IMR-90 (cell line): ENCODE results near the gene GFPT1. TPM values are rescaled to one million over a fixed set of nuclear protein-coding genes. Genes with fewer than 3 reads are reported as not detected.

ENCODE experiments used
- ATAC-seq: fragments of 200-7000 bp; cut with Tn5 transposase; 2 replicates; pipeline ENCODE4 v1.9.1; 2020; ENCODE audit warnings: low read depth, mild to moderate bottlenecking, moderate library complexity
- BruUV-seq: library from RNA; stranded (reverse); fragments of 400-500 nt; replicated peaks from 2 replicates; lab custom pipeline; 2021; lab: Mats Ljungman, UMichigan
- CTCF ChIA-PET: fragments of 300-600 bp; formaldehyde crosslinking; extraction: SDS; loops from one replicate; lab custom pipeline; 2021; ENCODE audit warnings: antibody characterized with exemption; lab: Yijun Ruan, JAX
- POLR2A ChIA-PET: fragments of 300-600 bp; sonication (Branson Sonifier 250); formaldehyde crosslinking; loops from one replicate; lab custom pipeline; 2022; ENCODE audit warnings: antibody characterized with exemption; ENCODE audit not compliant: unreplicated experiment; lab: Charles Lee
- DNase-seq: peaks from one replicate; pipeline ENCODE4 v3.0.0; 2013
- H2AFZ ChIP-seq: replicated peaks from 2 replicates; pipeline ENCODE3; 2013; ENCODE audit warnings: low read length, mild to moderate bottlenecking; ENCODE audit not compliant: poor library complexity
- H2AK5ac ChIP-seq: 2 replicates; pipeline ENCODE4 v1.6.1; 2013; ENCODE audit warnings: low read depth, low read length, inconsistent platforms
- H2AK9ac ChIP-seq: replicated peaks from 2 replicates; pipeline ENCODE3; 2013; ENCODE audit warnings: mild to moderate bottlenecking, low read depth, low read length, moderate library complexity; ENCODE audit not compliant: poor library complexity
- H2BK120ac ChIP-seq: 2 replicates; pipeline ENCODE4 v1.6.1; 2013; ENCODE audit warnings: low read depth, low read length, inconsistent platforms
- H2BK15ac ChIP-seq: 3 replicates; pipeline ENCODE4 v1.6.1; 2013; ENCODE audit warnings: low read depth, low read length, inconsistent platforms
- H2BK20ac ChIP-seq: 2 replicates; pipeline ENCODE4 v1.6.1; 2013; ENCODE audit warnings: low read depth, mild to moderate bottlenecking, inconsistent platforms, low read length, moderate library complexity
- H2BK5ac ChIP-seq: 2 replicates; pipeline ENCODE4 v1.6.1; 2013; ENCODE audit warnings: mild to moderate bottlenecking, low read depth, low read length, inconsistent platforms; ENCODE audit not compliant: poor library complexity, severe bottlenecking
- H3K14ac ChIP-seq: replicated peaks from 2 replicates; pipeline ENCODE4 v1.6.1; 2013; ENCODE audit warnings: low read depth, low read length, inconsistent platforms
- H3K18ac ChIP-seq: 2 replicates; pipeline ENCODE4 v1.6.1; 2013; ENCODE audit warnings: low read depth, low read length, control low read depth
- H3K23ac ChIP-seq: 2 replicates; pipeline ENCODE4 v1.6.1; 2013; ENCODE audit warnings: low read depth, low read length, inconsistent platforms
- H3K27ac ChIP-seq: 2 replicates; pipeline ENCODE4 v1.5.1; 2013; ENCODE audit warnings: mild to moderate bottlenecking, control low read depth, low read length; ENCODE audit not compliant: insufficient read depth
- H3K27me3 ChIP-seq: 2 replicates; pipeline ENCODE4 v1.6.1; 2013; ENCODE audit warnings: low read length; ENCODE audit not compliant: control insufficient read depth, insufficient read depth
- H3K36me3 ChIP-seq: 2 replicates; pipeline ENCODE4 v1.6.1; 2013; ENCODE audit warnings: low read length, mixed read lengths; ENCODE audit not compliant: control insufficient read depth, insufficient read depth
- H3K4ac ChIP-seq: 2 replicates; pipeline ENCODE4 v1.6.1; 2013; ENCODE audit warnings: low read depth, low read length, inconsistent platforms
- H3K4me1 ChIP-seq: 2 replicates; pipeline ENCODE4 v1.6.1; 2013; ENCODE audit warnings: low read length, mixed read lengths; ENCODE audit not compliant: control insufficient read depth, insufficient read depth
- H3K4me2 ChIP-seq: 2 replicates; pipeline ENCODE4 v1.6.1; 2013; ENCODE audit warnings: low read depth, mild to moderate bottlenecking, control low read depth, low read length, moderate library complexity
- H3K4me3 ChIP-seq: 2 replicates; pipeline ENCODE4 v1.5.1; 2013; ENCODE audit warnings: low read depth, mild to moderate bottlenecking, control low read depth, low read length, moderate library complexity; ENCODE audit not compliant: insufficient read depth
- H3K56ac ChIP-seq: 2 replicates; pipeline ENCODE4 v1.6.1; 2013; ENCODE audit warnings: low read length, inconsistent platforms; ENCODE audit not compliant: insufficient read depth; ENCODE audit errors: extremely low read depth
- H3K79me1 ChIP-seq, 2 experiments: 2 replicates each; pipeline ENCODE4 v1.6.1; 2013; ENCODE audit warnings: low read length in 2 of 2, inconsistent platforms in 1 of 2, low read depth in 1 of 2
- H3K9ac ChIP-seq: 2 replicates; pipeline ENCODE4 v1.6.1; 2013; ENCODE audit warnings: low read depth, low read length, control low read depth
- H3K9me1 ChIP-seq: 2 replicates; pipeline ENCODE4 v1.6.1; 2013; ENCODE audit warnings: low read length, inconsistent platforms; ENCODE audit not compliant: insufficient read depth
- H3K9me3 ChIP-seq: 2 replicates; pipeline ENCODE4 v1.6.1; 2013; ENCODE audit warnings: low read length; ENCODE audit not compliant: control insufficient read depth, insufficient read depth
- H4K20me1 ChIP-seq: 2 replicates; pipeline ENCODE4 v1.6.1; 2013; ENCODE audit warnings: low read length, inconsistent platforms; ENCODE audit not compliant: insufficient read depth
- H4K5ac ChIP-seq: 2 replicates; pipeline ENCODE4 v1.6.1; 2013; ENCODE audit warnings: mild to moderate bottlenecking, low read depth, low read length, control low read depth
- H4K8ac ChIP-seq, 2 experiments: 2 replicates each; pipeline ENCODE4 v1.6.1; 2013; ENCODE audit warnings: low read depth in 2 of 2, low read length in 2 of 2, control low read depth in 1 of 2, inconsistent platforms in 1 of 2
- H4K91ac ChIP-seq: 2 replicates; pipeline ENCODE4 v1.6.1; 2013; ENCODE audit warnings: low read depth, low read length, inconsistent platforms; ENCODE audit not compliant: insufficient read depth
- BHLHE40 ChIP-seq: fragments of 150-350 bp; IDR thresholded peaks from 2 replicates; pipeline ENCODE4 v1.6.1; 2016; ENCODE audit warnings: mild to moderate bottlenecking, low read depth, low read length
- CEBPB ChIP-seq: IDR thresholded peaks from 2 replicates; pipeline ENCODE4 v1.6.1; 2012; ENCODE audit warnings: low read depth, low read length, improper control_type of control experiment
- CHD1 ChIP-seq: IDR thresholded peaks from 2 replicates; pipeline ENCODE4 v1.6.1; 2012; ENCODE audit warnings: low read depth, low read length, improper control_type of control experiment
- FOS ChIP-seq: fragments of 150-350 bp; IDR thresholded peaks from 2 replicates; pipeline ENCODE4 v1.6.1; 2016; ENCODE audit warnings: low read depth, low read length
- MAFK ChIP-seq: IDR thresholded peaks from 2 replicates; pipeline ENCODE4 v1.6.1; 2012; ENCODE audit warnings: low read depth, low read length, improper control_type of control experiment
- MAZ ChIP-seq: IDR thresholded peaks from 2 replicates; pipeline ENCODE4 v1.6.1; 2012; ENCODE audit warnings: low read depth, mild to moderate bottlenecking, low read length, improper control_type of control experiment, moderate library complexity, borderline replicate concordance
- MXI1 ChIP-seq: IDR thresholded peaks from 2 replicates; pipeline ENCODE4 v1.6.1; 2012; ENCODE audit warnings: low read depth, mild to moderate bottlenecking, low read length, moderate library complexity, borderline replicate concordance
- NFE2L2 ChIP-seq: fragments of 150-350 bp; IDR thresholded peaks from 2 replicates; pipeline ENCODE4 v1.6.1; 2016; ENCODE audit warnings: low read depth, mild to moderate bottlenecking, low read length
- POLR2A ChIP-seq: IDR thresholded peaks from 2 replicates; pipeline ENCODE4 v1.6.1; 2012; ENCODE audit warnings: mild to moderate bottlenecking, low read depth, low read length
- RAD21 ChIP-seq: IDR thresholded peaks from 2 replicates; pipeline ENCODE4 v1.6.1; 2012; ENCODE audit warnings: low read length, improper control_type of control experiment
- RCOR1 ChIP-seq: IDR thresholded peaks from 2 replicates; pipeline ENCODE4 v1.6.1; 2012; ENCODE audit warnings: mild to moderate bottlenecking, low read length, improper control_type of control experiment; ENCODE audit not compliant: insufficient replicate concordance
- RFX5 ChIP-seq: IDR thresholded peaks from 2 replicates; pipeline ENCODE4 v1.8.0; 2012; ENCODE audit warnings: low read depth, mild to moderate bottlenecking, low read length, moderate library complexity
- SMC3 ChIP-seq: fragments of 150-350 bp; IDR thresholded peaks from 2 replicates; pipeline ENCODE4 v1.6.1; 2016; ENCODE audit warnings: low read depth, mild to moderate bottlenecking, antibody characterized with exemption, low read length, moderate library complexity
- WGBS, 2 experiments: methylation state at CpG; one replicate each; pipeline versions ENCODE4 v1.1.5 to v1.1.7; 2013; ENCODE audit warnings: missing lambda C conversion rate in 2 of 2; ENCODE audit not compliant: insufficient read length in 1 of 2; ENCODE audit errors: extremely low coverage in 2 of 2; 5-methylcytosine and 5-hydroxymethylcytosine counted together
- dilution Hi-C: fragments of 300-500 bp; cut with HindIII; formaldehyde crosslinking; loops from one replicate; pipeline ENCODE4 v1.14.3; 2018; ENCODE audit warnings: low sequenced_read_pairs; ENCODE audit not compliant: unreplicated experiment
- in situ Hi-C: fragments of 300-500 bp; cut with MboI; formaldehyde crosslinking; loops from 3 replicates; pipeline ENCODE4 v1.14.3; 2019; ENCODE audit warnings: low sequenced_read_pairs, inconsistent platforms, mixed read lengths
- intact Hi-C: fragments of 100-400 bp; cut with micrococcal nuclease; formaldehyde crosslinking; loops from 2 replicates; pipeline ENCODE4 v1.10.0; 2022
- polyA plus RNA-seq, 3 experiments: library from polyadenylated mRNA; depleted of rRNA; stranded (reverse); fragments of >200 nt; gene quantifications; 2 replicates each; pipeline ENCODE4 v1.2.3, GENCODE V29; 2012; ENCODE audit warnings: low replicate concordance in 1 of 3
- total RNA-seq: library from RNA; depleted of rRNA; stranded (reverse); fragments of >200 nt; gene quantifications from 2 replicates; pipeline ENCODE4 v1.2.3, GENCODE V29; 2012
- TF ChIP-seq, protein P1 (sequence below): conservative IDR thresholded peaks from 2 replicates; pipeline ENCODE4 v1.5.1; 2012; ENCODE audit warnings: mild to moderate bottlenecking, low read depth, low read length, improper control_type of control experiment
- TF ChIP-seq, protein P2 (sequence below): fragments of 150-350 bp; IDR thresholded peaks from 2 replicates; pipeline ENCODE4 v1.6.1; 2017; ENCODE audit warnings: mild to moderate bottlenecking, antibody characterized with exemption, low read length, low read depth
- TF ChIP-seq, protein P3 (sequence below): fragments of 150-350 bp; IDR thresholded peaks from 2 replicates; pipeline ENCODE4 v1.6.1; 2016; ENCODE audit warnings: low read depth, mild to moderate bottlenecking, low read length, moderate library complexity, borderline replicate concordance

GFPT1 gene
- total and polyA plus RNA-seq, 2 of the 4 experiments (the other 2 are of a cell fraction) = 23.5 to 52.9 TPM

DNA sequence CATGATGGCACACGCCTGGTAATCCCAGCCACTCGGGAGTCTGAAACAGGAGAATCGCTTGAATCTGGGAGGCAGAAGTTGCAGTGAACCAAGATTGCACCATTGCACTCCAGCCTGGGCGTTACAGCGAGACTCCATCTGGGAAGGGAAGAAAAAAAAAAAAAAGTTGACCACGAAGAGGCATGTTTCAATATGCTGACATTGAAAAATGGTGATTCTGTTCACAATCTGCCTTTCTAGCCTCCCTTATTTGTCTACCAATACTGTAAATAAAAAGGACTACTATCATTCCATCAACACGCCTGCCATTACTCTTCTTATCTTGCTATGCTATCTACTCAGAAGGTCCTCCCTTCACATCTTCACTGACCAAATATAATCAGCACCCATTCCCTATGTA lies 18.4 kb downstream of the GFPT1 start:
- no peak overlapping the region for H2AFZ ChIP-seq
- ATAC-seq (no peak), DNase-seq (no peak)
- BruUV-seq = no TSS peak
- peaks cover 10% of the 10 kb centered on the region for H3K9me1 ChIP-seq
- H2AK5ac ChIP-seq = no peak overlapping the region
- no peak overlapping the region for H2BK120ac ChIP-seq
- no peak overlapping the region for H2BK20ac ChIP-seq
- no peak overlapping the region for H3K14ac ChIP-seq
- H3K18ac ChIP-seq = no peak overlapping the region
- CTCF ChIA-PET = no interaction called here
- no peak overlapping the region for H2AK9ac ChIP-seq
- no peak overlapping the region for H4K91ac ChIP-seq
- peaks cover 31 to 50% of the 10 kb centered on the region in 2 experiments for H3K79me1 ChIP-seq
- H4K20me1 ChIP-seq = peaks cover 18% of the 10 kb centered on the region; the same call in 1 of the 2 replicates
- no peak overlapping the region for H3K4me2 ChIP-seq
- no peak overlapping the region for H4K5ac ChIP-seq
- peaks cover 59% of the 10 kb centered on the region for H3K36me3 ChIP-seq
- no peak overlapping the region for H3K4ac ChIP-seq
- H3K4me3 ChIP-seq = no peak overlapping the region
- no peak overlapping the region for H3K23ac ChIP-seq
- no peak overlapping the region for H3K9ac ChIP-seq
- intact Hi-C loops = no loop called here
- POLR2A ChIA-PET = no interaction called here
- dilution Hi-C loops = no loop called here
- 80% methylated on average over 1 of the region's 7 CpGs; no CpG with 5 or more reads in 1 of the 2 experiments for WGBS, 2 experiments
- no peak overlapping the region for H3K56ac ChIP-seq
- in situ Hi-C loops = no loop called here
- TF ChIP-seq MAFK (no peak), CHD1 (no peak), BHLHE40 (no peak), CEBPB (no peak), FOS (no peak), SMC3 (no peak), POLR2A (no peak), MXI1 (no peak), MAZ (no peak), RCOR1 (no peak), RFX5 (no peak), RAD21 (no peak), NFE2L2 (no peak)
- TF ChIP-seq, protein P1, sequence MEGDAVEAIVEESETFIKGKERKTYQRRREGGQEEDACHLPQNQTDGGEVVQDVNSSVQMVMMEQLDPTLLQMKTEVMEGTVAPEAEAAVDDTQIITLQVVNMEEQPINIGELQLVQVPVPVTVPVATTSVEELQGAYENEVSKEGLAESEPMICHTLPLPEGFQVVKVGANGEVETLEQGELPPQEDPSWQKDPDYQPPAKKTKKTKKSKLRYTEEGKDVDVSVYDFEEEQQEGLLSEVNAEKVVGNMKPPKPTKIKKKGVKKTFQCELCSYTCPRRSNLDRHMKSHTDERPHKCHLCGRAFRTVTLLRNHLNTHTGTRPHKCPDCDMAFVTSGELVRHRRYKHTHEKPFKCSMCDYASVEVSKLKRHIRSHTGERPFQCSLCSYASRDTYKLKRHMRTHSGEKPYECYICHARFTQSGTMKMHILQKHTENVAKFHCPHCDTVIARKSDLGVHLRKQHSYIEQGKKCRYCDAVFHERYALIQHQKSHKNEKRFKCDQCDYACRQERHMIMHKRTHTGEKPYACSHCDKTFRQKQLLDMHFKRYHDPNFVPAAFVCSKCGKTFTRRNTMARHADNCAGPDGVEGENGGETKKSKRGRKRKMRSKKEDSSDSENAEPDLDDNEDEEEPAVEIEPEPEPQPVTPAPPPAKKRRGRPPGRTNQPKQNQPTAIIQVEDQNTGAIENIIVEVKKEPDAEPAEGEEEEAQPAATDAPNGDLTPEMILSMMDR = no peak
- TF ChIP-seq, protein P2, sequence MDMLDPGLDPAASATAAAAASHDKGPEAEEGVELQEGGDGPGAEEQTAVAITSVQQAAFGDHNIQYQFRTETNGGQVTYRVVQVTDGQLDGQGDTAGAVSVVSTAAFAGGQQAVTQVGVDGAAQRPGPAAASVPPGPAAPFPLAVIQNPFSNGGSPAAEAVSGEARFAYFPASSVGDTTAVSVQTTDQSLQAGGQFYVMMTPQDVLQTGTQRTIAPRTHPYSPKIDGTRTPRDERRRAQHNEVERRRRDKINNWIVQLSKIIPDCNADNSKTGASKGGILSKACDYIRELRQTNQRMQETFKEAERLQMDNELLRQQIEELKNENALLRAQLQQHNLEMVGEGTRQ = no peak
- TF ChIP-seq, protein P3, sequence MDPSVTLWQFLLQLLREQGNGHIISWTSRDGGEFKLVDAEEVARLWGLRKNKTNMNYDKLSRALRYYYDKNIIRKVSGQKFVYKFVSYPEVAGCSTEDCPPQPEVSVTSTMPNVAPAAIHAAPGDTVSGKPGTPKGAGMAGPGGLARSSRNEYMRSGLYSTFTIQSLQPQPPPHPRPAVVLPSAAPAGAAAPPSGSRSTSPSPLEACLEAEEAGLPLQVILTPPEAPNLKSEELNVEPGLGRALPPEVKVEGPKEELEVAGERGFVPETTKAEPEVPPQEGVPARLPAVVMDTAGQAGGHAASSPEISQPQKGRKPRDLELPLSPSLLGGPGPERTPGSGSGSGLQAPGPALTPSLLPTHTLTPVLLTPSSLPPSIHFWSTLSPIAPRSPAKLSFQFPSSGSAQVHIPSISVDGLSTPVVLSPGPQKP = no peak
- H3K4me1 ChIP-seq = no peaks in the 10 kb centered on the region
- H3K9me3 ChIP-seq = no peaks in the 10 kb centered on the region
- H3K27me3 ChIP-seq = no peaks in the 10 kb centered on the region
- no peak overlapping the region for H3K27ac ChIP-seq
- no peak overlapping the region for H2BK5ac ChIP-seq
- H4K8ac ChIP-seq = no peak overlapping the region
- no peak overlapping the region for H2BK15ac ChIP-seq
